HEK293T (cell line): ENCODE measurements around the gene PPT2.

Experiments
- ELF4 ChIP-seq: fragments of 450-650 bp; IDR thresholded peaks from 2 replicates; pipeline ENCODE4 v1.6.1; 2017; ENCODE audit warnings: antibody characterized with exemption
- FOXM1 ChIP-seq: fragments of 450-650 bp; IDR thresholded peaks from 2 replicates; pipeline ENCODE4 v1.6.1; 2017; ENCODE audit warnings: mild to moderate bottlenecking, borderline replicate concordance
- NFRKB ChIP-seq: fragments of 450-650 bp; IDR thresholded peaks from 2 replicates; pipeline ENCODE4 v1.6.1; 2016; ENCODE audit warnings: mild to moderate bottlenecking, moderate library complexity
- ZNF384 ChIP-seq: fragments of 450-650 bp; IDR thresholded peaks from 2 replicates; pipeline ENCODE4 v1.6.1; 2016

GRCh38 chr6:32171234-32171633, 17.3 kb downstream of the PPT2 start:
- TF ChIP-seq ZNF384 = no peak
- no peak for TF ChIP-seq NFRKB
- TF ChIP-seq ELF4 = no peak
- no peak for TF ChIP-seq FOXM1
